RWPE2 (cell line): ENCODE data around the gene MGLL.

Source experiments
- ATAC-seq: fragments of 200-7000 bp; cut with Tn5 transposase; 3 replicates; pipeline ENCODE4 v1.9.1; 2021; ENCODE audit warnings: low read depth
- DNase-seq: peaks from one replicate; pipeline ENCODE4 v3.0.0-alpha.2; 2020; ENCODE audit warnings: low spot score
- H3K27ac ChIP-seq: fragments of 450-650 bp; 2 replicates; pipeline ENCODE4 v1.5.1; 2017; ENCODE audit warnings: mild to moderate bottlenecking; ENCODE audit not compliant: poor library complexity, severe bottlenecking
- H3K27me3 ChIP-seq: fragments of 250-450 bp; sonication (Bioruptor Pico); 2 replicates; pipeline ENCODE4 v1.5.1; 2021; ENCODE audit warnings: mild to moderate bottlenecking, moderate library complexity; ENCODE audit not compliant: insufficient read depth, poor library complexity, severe bottlenecking
- H3K36me3 ChIP-seq: fragments of 250-450 bp; sonication (Bioruptor Pico); 2 replicates; pipeline ENCODE4 v1.5.1; 2020; ENCODE audit warnings: low read depth, mild to moderate bottlenecking, moderate library complexity
- H3K4me1 ChIP-seq: fragments of 250-450 bp; sonication (Bioruptor Pico); 2 replicates; pipeline ENCODE4 v1.5.1; 2021; ENCODE audit warnings: mild to moderate bottlenecking, moderate library complexity; ENCODE audit not compliant: insufficient read depth, poor library complexity, severe bottlenecking
- H3K4me3 ChIP-seq: fragments of 250-450 bp; sonication (Bioruptor Pico); 2 replicates; pipeline ENCODE4 v1.5.1; 2021; ENCODE audit warnings: mild to moderate bottlenecking, moderate library complexity; ENCODE audit not compliant: severe bottlenecking
- H3K9me3 ChIP-seq: fragments of 250-450 bp; sonication (Bioruptor Pico); 2 replicates; pipeline ENCODE4 v1.5.1; 2021; ENCODE audit warnings: mild to moderate bottlenecking, moderate library complexity; ENCODE audit not compliant: severe bottlenecking
- TF ChIP-seq, protein P1 (sequence below): fragments of 450-650 bp; IDR thresholded peaks from one replicate; pipeline ENCODE4 v1.5.1; 2017; ENCODE audit warnings: mild to moderate bottlenecking, moderate library complexity; ENCODE audit not compliant: poor library complexity, severe bottlenecking

Gene MGLL

DNA sequence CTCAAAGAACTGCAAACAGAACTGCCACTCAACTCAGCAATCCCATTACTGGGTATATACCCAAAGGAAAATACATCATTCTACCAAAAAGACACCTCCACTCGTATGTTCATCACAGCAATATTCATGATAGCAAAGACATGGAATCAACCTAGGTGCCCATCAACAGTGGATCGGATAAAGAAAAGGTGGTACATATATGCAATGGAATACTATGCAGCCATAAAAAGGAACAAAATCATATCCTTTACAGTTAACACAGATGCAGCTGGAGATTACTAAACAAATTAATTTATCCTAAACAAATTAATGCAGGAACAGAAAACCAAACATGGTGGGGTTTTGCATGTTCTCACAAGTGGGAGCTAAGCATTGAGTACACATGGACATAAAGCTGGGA is 27.3 kb downstream of the MGLL start:
- ATAC-seq: no peak
- Histone ChIP-seq H3K27me3 (no peaks in the 10 kb centered on the region), H3K9me3 (no peaks in the 10 kb centered on the region), H3K4me1 (peaks cover 40% of the 10 kb centered on the region), H3K27ac (no peak overlapping the region), H3K4me3 (no peak overlapping the region), H3K36me3 (peaks cover 8% of the 10 kb centered on the region)
- TF ChIP-seq, protein P1, sequence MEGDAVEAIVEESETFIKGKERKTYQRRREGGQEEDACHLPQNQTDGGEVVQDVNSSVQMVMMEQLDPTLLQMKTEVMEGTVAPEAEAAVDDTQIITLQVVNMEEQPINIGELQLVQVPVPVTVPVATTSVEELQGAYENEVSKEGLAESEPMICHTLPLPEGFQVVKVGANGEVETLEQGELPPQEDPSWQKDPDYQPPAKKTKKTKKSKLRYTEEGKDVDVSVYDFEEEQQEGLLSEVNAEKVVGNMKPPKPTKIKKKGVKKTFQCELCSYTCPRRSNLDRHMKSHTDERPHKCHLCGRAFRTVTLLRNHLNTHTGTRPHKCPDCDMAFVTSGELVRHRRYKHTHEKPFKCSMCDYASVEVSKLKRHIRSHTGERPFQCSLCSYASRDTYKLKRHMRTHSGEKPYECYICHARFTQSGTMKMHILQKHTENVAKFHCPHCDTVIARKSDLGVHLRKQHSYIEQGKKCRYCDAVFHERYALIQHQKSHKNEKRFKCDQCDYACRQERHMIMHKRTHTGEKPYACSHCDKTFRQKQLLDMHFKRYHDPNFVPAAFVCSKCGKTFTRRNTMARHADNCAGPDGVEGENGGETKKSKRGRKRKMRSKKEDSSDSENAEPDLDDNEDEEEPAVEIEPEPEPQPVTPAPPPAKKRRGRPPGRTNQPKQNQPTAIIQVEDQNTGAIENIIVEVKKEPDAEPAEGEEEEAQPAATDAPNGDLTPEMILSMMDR: no peak
- no peak for DNase-seq

DNA sequence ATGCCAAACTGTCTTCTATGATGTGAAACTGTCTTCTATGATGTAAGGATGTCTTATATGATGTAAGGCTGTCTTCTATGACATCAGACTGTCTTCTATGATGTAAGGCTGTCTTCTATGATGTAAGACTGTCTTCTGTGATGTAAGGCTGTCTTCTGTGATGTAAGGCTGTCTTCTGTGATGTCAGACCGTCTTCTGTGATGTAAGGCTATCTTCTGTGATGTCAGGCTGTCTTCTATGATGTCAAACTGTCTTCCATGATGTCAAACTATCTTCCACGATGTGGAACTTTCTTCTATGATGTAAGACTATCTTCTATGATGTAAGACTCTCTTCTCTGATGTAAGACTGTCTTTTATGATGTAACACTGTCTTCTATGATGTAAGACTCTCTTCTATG is 27.9 kb downstream of the MGLL start:
- Histone ChIP-seq H3K4me1 (peaks cover 36% of the 10 kb centered on the region), H3K36me3 (peaks cover 8% of the 10 kb centered on the region), H3K27me3 (no peaks in the 10 kb centered on the region), H3K4me3 (no peak overlapping the region), H3K9me3 (no peaks in the 10 kb centered on the region), H3K27ac (no peak overlapping the region)
- ATAC-seq (no peak), DNase-seq (no peak)
- TF ChIP-seq, protein P1: no peak

GRCh38 chr3:127792541-127793292 is 29.6 kb downstream of the MGLL start:
- Histone ChIP-seq H3K9me3 (no peaks in the 10 kb centered on the region), H3K36me3 (peaks cover 8% of the 10 kb centered on the region), H3K27ac (peak overlapping the region; percentile 64), H3K4me3 (no peak overlapping the region), H3K4me1 (peaks cover 31% of the 10 kb centered on the region), H3K27me3 (no peaks in the 10 kb centered on the region)
- ATAC-seq (peak; percentile 62), DNase-seq (peak; percentile 82)
- TF ChIP-seq, protein P1: no peak

DNA sequence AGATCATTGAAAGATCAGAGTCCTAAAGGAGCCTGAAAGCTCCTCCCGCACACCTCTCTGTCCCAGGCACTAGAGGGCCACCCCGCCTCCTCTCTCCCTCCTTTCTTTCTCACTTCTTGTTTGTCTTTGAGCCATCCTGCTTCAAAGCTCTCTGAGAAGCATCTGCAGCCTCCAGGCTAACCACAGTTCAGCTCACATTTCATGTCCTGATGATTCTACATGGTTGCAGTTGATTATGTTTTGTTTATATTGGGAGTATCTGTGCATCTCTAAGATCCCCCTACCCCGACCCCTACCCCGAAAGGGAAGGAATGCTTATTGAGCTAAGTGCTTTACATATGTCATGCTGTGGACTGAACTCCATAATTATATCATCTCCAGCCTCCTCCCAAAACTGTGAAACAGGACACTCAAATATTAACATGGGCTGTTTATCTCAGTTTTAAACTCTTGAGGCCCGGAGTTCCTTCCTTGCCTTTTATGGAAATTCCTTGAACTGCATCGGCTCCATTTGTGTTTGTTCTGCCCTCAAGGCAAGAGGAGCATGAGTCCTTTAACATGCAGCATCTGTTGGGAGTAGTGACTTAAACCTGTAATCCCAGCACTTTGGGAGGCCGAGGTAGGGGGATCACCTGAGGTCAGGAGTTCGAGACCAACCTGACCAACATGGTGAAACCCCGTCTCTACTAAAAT is 30.9 kb downstream of the MGLL start:
- TF ChIP-seq, protein P1: peak; percentile 52

DNA sequence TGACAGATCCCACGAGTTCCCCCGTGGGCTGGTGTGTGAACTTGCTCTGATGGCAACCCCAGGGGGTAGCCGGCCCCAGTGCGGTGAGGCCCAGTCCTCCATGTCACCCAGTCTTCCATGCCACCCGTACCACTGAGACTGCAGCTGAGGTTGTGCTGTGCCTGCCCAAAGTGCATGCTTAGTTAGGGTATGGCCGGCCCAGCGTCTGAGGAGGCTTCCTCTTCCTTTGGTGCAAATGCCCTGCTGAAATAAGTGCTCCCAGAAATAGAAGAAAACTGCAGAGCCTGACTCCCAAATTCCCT is 31.5 kb downstream of the MGLL start:
- Histone ChIP-seq H3K9me3 (no peaks in the 10 kb centered on the region), H3K27me3 (no peaks in the 10 kb centered on the region), H3K27ac (peak overlapping the region; percentile 64), H3K36me3 (peaks cover 8% of the 10 kb centered on the region), H3K4me1 (peaks cover 31% of the 10 kb centered on the region), H3K4me3 (no peak overlapping the region)
- no peak for ATAC-seq
- peak; percentile 30 for DNase-seq
- TF ChIP-seq, protein P1: no peak

More for the DNA sequence above, 30.9 kb downstream of the MGLL start:
- ATAC-seq (peak; percentile 81), DNase-seq (peak; percentile 38)
- Histone ChIP-seq H3K27me3 (no peaks in the 10 kb centered on the region), H3K9me3 (no peaks in the 10 kb centered on the region), H3K4me1 (peaks cover 31% of the 10 kb centered on the region), H3K4me3 (no peak overlapping the region), H3K36me3 (peaks cover 8% of the 10 kb centered on the region), H3K27ac (peak overlapping the region; percentile 64)
